ENCODE results near the gene ARMC6.

ARMC6 gene

GRCh38 chr19:19057720-19058119, 24.3 kb downstream of the ARMC6 start:
- TF ChIP-seq POU2F2 (IDR thresholded peaks at IDR 0.05; ENCODE audit: low read depth, low read length) = no peak
- no peak for TF ChIP-seq PAX5 (IDR thresholded peaks at IDR 0.05; ENCODE audit: insufficient read depth, low read length, severe bottlenecking)
- no peak for TF ChIP-seq SPI1 (IDR thresholded peaks at IDR 0.05; ENCODE audit: low read depth, low read length)
- no peak for TF ChIP-seq TAF1 (IDR thresholded peaks at IDR 0.05; ENCODE audit: low read depth, low read length)
- no peak for TF ChIP-seq POLR2AphosphoS5 (IDR thresholded peaks at IDR 0.05; ENCODE audit: low read depth, low read length)
- no peak for FAIRE-seq
- no peak for DNase-seq (ENCODE audit: insufficient read length, low spot score)

GRCh38 chr19:19059018-19059836, 25.8 kb downstream of the ARMC6 start:
- DNase-seq (ENCODE audit: insufficient read length, low spot score) (no peak), FAIRE-seq (no peak)
- TF ChIP-seq TAF1 (IDR thresholded peaks at IDR 0.05; ENCODE audit: low read depth, low read length) (no peak), POLR2AphosphoS5 (IDR thresholded peaks at IDR 0.05; ENCODE audit: low read depth, low read length) (no peak), PAX5 (IDR thresholded peaks at IDR 0.05; ENCODE audit: insufficient read depth, low read length, severe bottlenecking) (no peak), POLR2A (IDR thresholded peaks at IDR 0.05; ENCODE audit: low read depth, low read length) (no peak), POU2F2 (IDR thresholded peaks at IDR 0.05; ENCODE audit: low read depth, low read length) (no peak), SPI1 (IDR thresholded peaks at IDR 0.05; ENCODE audit: low read depth, low read length) (no peak)

GRCh38 chr19:19059837-19060611, 26.6 kb downstream of the ARMC6 start:
- FAIRE-seq (no peak), DNase-seq (ENCODE audit: insufficient read length, low spot score) (no peak)
- TF ChIP-seq POLR2AphosphoS5 (IDR thresholded peaks at IDR 0.05; ENCODE audit: low read depth, low read length) (no peak), POLR2A (IDR thresholded peaks at IDR 0.05; ENCODE audit: low read depth, low read length) (no peak), TAF1 (IDR thresholded peaks at IDR 0.05; ENCODE audit: low read depth, low read length) (no peak), POU2F2 (IDR thresholded peaks at IDR 0.05; ENCODE audit: low read depth, low read length) (no peak)

GRCh38 chr19:19061506-19061905, 28.1 kb downstream of the ARMC6 start:
- TF ChIP-seq POLR2AphosphoS5 (IDR thresholded peaks at IDR 0.05; ENCODE audit: low read depth, low read length) (no peak), TAF1 (IDR thresholded peaks at IDR 0.05; ENCODE audit: low read depth, low read length) (no peak), SPI1 (IDR thresholded peaks at IDR 0.05; ENCODE audit: low read depth, low read length) (no peak)
- no peak for DNase-seq (ENCODE audit: insufficient read length, low spot score)
- FAIRE-seq = no peak

GRCh38 chr19:19062454-19063182, 29.2 kb downstream of the ARMC6 start:
- no peak for FAIRE-seq
- TF ChIP-seq PAX5 (IDR thresholded peaks at IDR 0.05; ENCODE audit: insufficient read depth, low read length, severe bottlenecking) (no peak), POLR2A (IDR thresholded peaks at IDR 0.05; ENCODE audit: low read depth, low read length) (no peak), SPI1 (IDR thresholded peaks at IDR 0.05; ENCODE audit: low read depth, low read length) (no peak), POU2F2 (IDR thresholded peaks at IDR 0.05; ENCODE audit: low read depth, low read length) (no peak), POLR2AphosphoS5 (IDR thresholded peaks at IDR 0.05; ENCODE audit: low read depth, low read length) (no peak), TAF1 (IDR thresholded peaks at IDR 0.05; ENCODE audit: low read depth, low read length) (no peak)
- DNase-seq (ENCODE audit: insufficient read length, low spot score) = no peak

GRCh38 chr19:19063183-19064097, 30.0 kb downstream of the ARMC6 start, which contains the start of gene SLC25A42:
SLC25A42 (plus strand) TSS chr19:19063994; CDS start chr19:19096125, 32,131 bp downstream.
- DNase-seq (ENCODE audit: insufficient read length, low spot score) (peak; percentile 100), FAIRE-seq (peak; percentile 100)
- TF ChIP-seq SPI1 (IDR thresholded peaks at IDR 0.05; ENCODE audit: low read depth, low read length) = no peak
- TF ChIP-seq PAX5 (IDR thresholded peaks at IDR 0.05; ENCODE audit: insufficient read depth, low read length, severe bottlenecking) = no peak
- no peak for TF ChIP-seq POLR2A (IDR thresholded peaks at IDR 0.05; ENCODE audit: low read depth, low read length)
- no peak for TF ChIP-seq POLR2AphosphoS5 (IDR thresholded peaks at IDR 0.05; ENCODE audit: low read depth, low read length)
- TF ChIP-seq POU2F2 (IDR thresholded peaks at IDR 0.05; ENCODE audit: low read depth, low read length) = no peak
- TF ChIP-seq TAF1 (IDR thresholded peaks at IDR 0.05; ENCODE audit: low read depth, low read length) = no peak

- no peak for TF ChIP-seq TAF1 (IDR thresholded peaks at IDR 0.05; ENCODE audit: low read depth, low read length)
- TF ChIP-seq POLR2AphosphoS5 (IDR thresholded peaks at IDR 0.05; ENCODE audit: low read depth, low read length) = no peak
- no peak for TF ChIP-seq POLR2A (IDR thresholded peaks at IDR 0.05; ENCODE audit: low read depth, low read length)
- no peak for TF ChIP-seq SPI1 (IDR thresholded peaks at IDR 0.05; ENCODE audit: low read depth, low read length)
- FAIRE-seq (no peak), DNase-seq (ENCODE audit: insufficient read length, low spot score) (no peak)
Measured at GRCh38 chr19:19064098-19064722, 30.8 kb downstream of the ARMC6 start.

All from GM12891 (cell line).